HepG2 (cell line): ENCODE results near the gene HEY2. TPM values are rescaled to one million over a fixed set of nuclear protein-coding genes. Genes with fewer than 3 reads are reported as not detected.

Experiments
- RXRB ChIP-seq: IDR thresholded peaks from 2 replicates; pipeline ENCODE4 v1.6.1; 2016; ENCODE audit warnings: borderline replicate concordance, missing genetic modification reagents, missing compliant biosample characterization
- TSC22D2 ChIP-seq: sonication (generic); formaldehyde crosslinking; IDR thresholded peaks from 2 replicates; pipeline ENCODE4 v1.5.1; 2020; ENCODE audit warnings: missing genetic modification reagents, mild to moderate bottlenecking, borderline replicate concordance
- ZNF296 ChIP-seq: sonication (generic); formaldehyde crosslinking; conservative IDR thresholded peaks from 2 replicates; pipeline ENCODE4 v1.5.0; 2020; ENCODE audit warnings: mild to moderate bottlenecking, missing genetic modification reagents
- ZNF407 ChIP-seq: sonication (generic); formaldehyde crosslinking; IDR thresholded peaks from one replicate; pipeline ENCODE4 v1.5.1; 2020; ENCODE audit warnings: mild to moderate bottlenecking, missing genetic modification reagents; ENCODE audit errors: not compliant biosample characterization
- ZNF780A ChIP-seq: sonication (generic); formaldehyde crosslinking; IDR thresholded peaks from 2 replicates; pipeline ENCODE4 v1.8.0; 2022; ENCODE audit warnings: mild to moderate bottlenecking, missing genetic modification reagents, moderate library complexity
- polyA plus RNA-seq, 8 experiments: library from polyadenylated mRNA; depleted of rRNA in 3 of 8; stranded (reverse) in 7 of 8; unstranded in 1 of 8; fragments of >200 nt; fragmentation: Illumina TruSeq in 4 of 8; extraction: Trizol in 4 of 8; gene quantifications; 2 replicates each; pipeline versions ENCODE4 v1.2.1 to v1.2.3, GENCODE V29; 2011 to 2016; ENCODE audit warnings: low read depth in 4 of 8, missing spikeins in 1 of 8, mixed read lengths in 1 of 8; ENCODE audit not compliant: insufficient read depth in 1 of 8
- total RNA-seq, 5 experiments: library from RNA; depleted of rRNA; stranded (reverse); fragments of >200 nt; fragmentation: Illumina TruSeq; extraction: Trizol; gene quantifications; 2 replicates each; pipeline ENCODE4 v1.2.3, GENCODE V29; 2016; ENCODE audit warnings: low read depth in 1 of 5

Gene HEY2
- total and polyA plus RNA-seq, 2 of the 13 experiments (the other 11 are each of a cell fraction or from before 2014, with no cell fraction given), result 0.04 TPM

- TF ChIP-seq ZNF407 (CRISPR knock-in tag), result peak; percentile 54
- no peak for TF ChIP-seq ZNF780A
- TF ChIP-seq TSC22D2 (CRISPR knock-in tag), result no peak
- TF ChIP-seq RXRB (CRISPR knock-in tag), result no peak
- no peak for TF ChIP-seq ZNF296 (CRISPR knock-in tag)
Observed at GRCh38 chr6:125791151-125791819, 41.9 kb downstream of the HEY2 start (continued).
